NCI-H2029 treated with DMSO at 0.1 percent for 48 hours (cell line): ENCODE measurements around the gene NAPSA.
"Not testable (repeated sequence)": the region's sequence is repeated elsewhere in the genome, so short reads cannot be mapped to it uniquely, and the experiment has no call there.

Experiments
- DNase-seq: peaks from one replicate; lab custom pipeline; 2025; lab: John Stamatoyannopoulos, UW

The NAPSA gene

DNA sequence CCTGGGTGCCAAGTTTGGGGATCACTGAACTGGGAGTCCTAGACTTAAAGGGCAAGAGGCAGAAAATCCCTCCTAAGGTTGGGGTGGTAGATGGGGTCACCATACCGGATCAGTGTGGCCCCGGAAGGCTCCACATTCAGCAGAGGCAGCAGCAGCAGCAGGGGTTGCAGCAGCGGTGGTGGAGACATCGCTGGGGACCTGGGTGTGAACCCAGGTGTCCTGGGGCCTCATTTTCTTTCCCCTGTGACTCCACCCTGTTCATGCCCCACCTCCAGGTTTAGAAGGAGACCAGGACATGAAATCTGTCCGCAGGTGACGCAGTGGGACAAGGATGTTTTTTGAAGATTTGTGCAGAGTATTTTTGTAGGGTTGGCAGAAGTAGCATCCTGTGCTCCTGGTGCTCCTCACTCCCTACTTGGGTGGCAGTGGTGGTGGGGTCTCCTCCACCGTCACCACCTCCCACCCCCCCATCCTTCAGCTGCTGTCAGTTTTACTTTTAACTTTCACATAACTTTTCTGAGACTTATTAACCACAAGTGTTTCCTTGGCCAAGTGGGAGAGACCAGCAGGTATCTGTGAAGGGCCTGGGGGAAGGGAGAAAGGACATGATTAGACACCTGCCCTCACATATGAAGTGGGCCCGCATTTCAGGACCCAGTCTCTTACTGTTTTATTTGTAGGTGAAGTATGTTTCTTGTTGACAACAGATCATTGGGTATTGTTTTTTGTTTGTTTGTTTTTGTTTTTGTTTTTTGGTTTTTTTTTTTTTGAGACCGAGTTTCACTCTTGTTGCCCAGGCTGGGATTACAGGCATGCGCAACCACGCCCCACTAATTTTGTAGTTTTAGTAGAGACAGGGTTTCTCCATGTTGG lies at the start of gene NAPSA:
Gene NAPSA (minus strand): TSS at position 206 of the 873 bp plus-strand sequence. CDS start 18 bp downstream, at position 188.
- DNase-seq: no peak

GRCh38 chr19:50413531-50413930 lies 48.1 kb upstream of the NAPSA start:
- DNase-seq: no peak

DNA sequence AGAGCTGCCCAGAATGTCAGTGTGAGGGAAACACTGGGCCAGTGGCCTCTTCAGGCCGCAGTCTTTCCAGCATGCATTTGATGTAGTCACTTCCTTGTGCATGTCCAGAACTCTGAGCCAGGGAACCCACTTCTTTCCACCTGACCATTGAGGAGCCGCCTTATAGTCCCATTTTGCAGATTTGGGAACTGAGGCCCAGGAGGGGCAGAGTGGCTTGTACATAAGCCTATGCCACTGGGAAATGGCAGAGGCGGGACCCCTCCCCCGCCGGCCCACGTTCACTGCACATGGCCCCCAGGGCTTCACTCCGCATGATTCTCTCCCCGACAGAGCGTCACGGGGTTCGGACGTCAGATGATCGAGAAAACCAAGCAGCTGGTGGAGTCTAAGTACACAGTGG lies 47.7 kb upstream of the NAPSA start:
- DNase-seq: no peak

- DNase-seq: no peak
Observed at GRCh38 chr19:50412419-50412818, 47.0 kb upstream of the NAPSA start.

DNA sequence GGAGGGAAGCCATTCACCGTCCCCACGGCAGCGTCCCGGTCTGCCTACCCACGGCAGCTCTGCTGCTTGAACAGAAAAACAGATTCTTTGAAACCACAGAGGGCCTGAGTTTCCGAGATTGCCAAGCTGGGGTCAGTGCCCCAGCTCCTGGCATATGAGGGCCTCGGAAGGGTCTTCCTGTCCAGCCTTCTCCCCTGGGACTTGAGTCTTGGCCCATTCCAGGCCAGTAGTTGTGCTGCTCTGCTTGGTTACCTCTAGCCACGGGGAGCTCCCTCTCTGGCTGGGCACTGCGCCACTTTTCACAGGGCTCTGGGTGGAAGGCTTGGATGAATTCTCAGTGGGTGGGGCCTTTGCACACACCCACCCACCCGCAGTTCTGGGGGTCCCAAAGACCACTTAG lies 44.7 kb upstream of the NAPSA start:
- DNase-seq: no peak

GRCh38 chr19:50409347-50409746 lies 43.9 kb upstream of the NAPSA start:
- no peak for DNase-seq

GRCh38 chr19:50406829-50407228 lies 41.4 kb upstream of the NAPSA start:
- no peak for DNase-seq

DNA sequence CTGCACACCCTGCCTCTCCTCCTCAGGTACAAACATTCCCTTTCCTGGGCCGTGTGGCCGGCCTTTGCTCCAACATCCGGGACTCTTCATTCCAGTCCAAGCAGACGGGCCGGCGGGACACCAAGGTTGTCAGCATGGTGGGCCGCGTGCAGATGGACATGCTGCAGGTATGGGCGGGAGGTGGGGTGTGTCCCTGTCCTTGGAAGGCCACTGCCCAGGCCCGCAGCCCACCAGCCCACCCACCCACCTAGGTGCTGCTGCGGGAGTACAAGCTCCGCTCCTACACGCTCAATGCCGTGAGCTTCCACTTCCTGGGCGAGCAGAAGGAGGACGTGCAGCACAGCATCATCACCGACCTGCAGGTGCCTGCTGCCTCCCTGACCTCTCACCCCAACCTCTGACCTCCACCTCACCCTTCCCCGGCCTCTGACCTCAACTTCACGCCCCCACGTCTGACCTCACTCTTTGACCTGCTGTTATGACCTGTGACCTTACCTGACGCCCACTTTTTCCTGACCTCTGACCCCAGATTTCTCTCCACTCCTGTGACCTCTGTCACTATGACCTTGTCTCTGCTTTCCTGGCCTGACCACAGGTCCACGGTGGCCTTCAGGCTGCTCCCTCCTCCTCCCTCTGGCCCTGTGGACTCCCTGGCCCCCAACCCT lies 40.8 kb upstream of the NAPSA start:
- no peak for DNase-seq

- no peak for DNase-seq
Observed at GRCh38 chr19:50402544-50403301, 37.3 kb upstream of the NAPSA start.

DNA sequence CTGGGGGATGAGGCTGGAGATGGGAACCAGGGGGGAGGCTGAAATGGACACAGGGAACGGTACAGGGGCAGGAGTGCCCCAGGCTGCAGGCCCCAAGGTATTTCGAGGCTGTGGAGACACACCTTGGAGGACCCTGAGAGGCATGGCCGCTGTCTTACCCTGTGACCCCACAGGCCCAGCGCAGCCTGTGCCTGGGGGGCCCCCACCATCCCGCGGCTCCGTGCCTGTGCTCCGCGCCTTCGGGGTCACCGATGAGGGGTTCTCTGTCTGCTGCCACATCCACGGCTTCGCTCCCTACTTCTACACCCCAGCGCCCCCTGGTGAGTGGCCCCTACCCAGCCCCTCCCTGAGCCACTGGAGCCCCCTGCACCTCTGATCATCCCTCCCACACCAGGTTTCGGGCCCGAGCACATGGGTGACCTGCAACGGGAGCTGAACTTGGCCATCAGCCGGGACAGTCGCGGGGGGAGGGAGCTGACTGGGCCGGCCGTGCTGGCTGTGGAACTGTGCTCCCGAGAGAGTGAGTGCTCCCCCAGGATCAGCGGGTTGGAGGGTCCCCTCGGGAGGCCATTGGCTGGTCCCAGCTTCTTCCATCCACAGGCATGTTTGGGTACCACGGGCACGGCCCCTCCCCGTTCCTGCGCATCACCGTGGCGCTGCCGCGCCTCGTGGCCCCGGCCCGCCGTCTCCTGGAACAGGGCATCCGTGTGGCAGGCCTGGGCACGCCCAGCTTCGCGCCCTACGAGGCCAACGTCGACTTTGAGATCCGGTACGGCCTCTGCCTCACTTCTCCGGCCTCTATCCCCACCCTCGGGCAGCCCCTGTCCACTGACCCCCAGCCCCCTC lies 36.4 kb upstream of the NAPSA start:
- DNase-seq: no peak

DNA sequence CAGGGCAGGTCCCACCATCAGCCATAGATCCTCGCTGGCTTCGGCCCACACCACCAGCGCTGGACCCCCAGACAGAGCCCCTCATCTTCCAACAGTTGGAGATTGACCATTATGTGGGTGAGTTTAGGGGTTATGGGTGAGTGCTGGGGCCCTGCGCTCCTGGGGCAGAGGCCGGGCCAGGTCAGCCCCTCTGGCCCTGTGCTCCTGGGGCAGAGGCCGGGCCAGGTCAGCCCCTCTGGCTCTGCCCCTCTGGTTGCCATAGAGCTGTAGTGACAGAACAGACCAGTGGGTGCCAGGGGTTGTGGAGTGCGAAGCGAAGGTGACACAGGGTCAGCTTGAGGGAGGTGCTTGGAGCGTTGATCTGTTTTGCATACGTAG lies 33.9 kb upstream of the NAPSA start:
- DNase-seq: no peak

- no peak for DNase-seq
Observed at GRCh38 chr19:50398675-50399367, 33.4 kb upstream of the NAPSA start.

GRCh38 chr19:50394017-50394416 lies 28.6 kb upstream of the NAPSA start:
- DNase-seq: no peak

- DNase-seq: no peak
Observed at GRCh38 chr19:50393589-50393988, 28.1 kb upstream of the NAPSA start.

DNA sequence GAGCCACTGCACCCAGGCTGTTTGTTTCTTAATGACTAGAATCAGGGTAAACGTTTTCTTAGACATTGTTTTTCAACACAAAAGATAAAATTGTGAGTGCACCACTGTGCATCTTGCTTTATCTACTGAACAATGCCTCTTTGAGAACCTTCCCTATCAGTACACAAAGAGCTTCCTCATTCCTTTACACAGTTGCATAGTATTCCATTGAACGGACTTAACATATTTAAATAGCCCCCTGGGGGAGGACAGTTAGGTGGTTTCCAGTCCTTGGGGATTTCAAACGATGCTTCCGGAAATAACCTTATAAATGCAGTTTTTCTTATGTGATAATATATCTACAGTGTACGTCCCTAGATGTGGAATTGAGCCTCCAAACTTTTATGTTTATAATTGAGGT lies 27.3 kb upstream of the NAPSA start:
- no peak for DNase-seq

GRCh38 chr19:50390952-50391351 lies 25.5 kb upstream of the NAPSA start:
- not testable (repeated sequence) for DNase-seq

DNA sequence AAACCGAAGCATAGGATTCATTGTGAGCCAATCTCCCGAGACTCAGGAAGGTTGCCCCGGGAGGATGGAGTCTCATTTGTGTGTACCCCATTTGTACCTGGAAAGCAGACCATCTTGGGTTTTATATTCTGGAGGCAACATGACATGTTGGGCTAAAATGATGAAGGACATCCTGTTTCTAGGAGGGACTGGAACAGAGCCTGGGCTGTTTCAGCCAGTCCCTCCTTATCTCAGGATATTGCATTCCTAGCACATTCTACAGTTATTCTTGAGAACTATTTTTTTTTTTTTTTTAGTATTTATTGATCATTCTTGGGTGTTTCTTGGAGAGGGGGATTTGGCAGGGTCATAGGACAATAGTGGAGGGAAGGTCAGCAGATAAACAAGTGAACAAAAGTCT lies 24.9 kb upstream of the NAPSA start:
- DNase-seq: not testable (repeated sequence)

- DNase-seq: no peak
Observed at GRCh38 chr19:50387868-50388245, 22.4 kb upstream of the NAPSA start.

- no peak for DNase-seq
Observed at GRCh38 chr19:50387176-50387867, 21.9 kb upstream of the NAPSA start.

DNA sequence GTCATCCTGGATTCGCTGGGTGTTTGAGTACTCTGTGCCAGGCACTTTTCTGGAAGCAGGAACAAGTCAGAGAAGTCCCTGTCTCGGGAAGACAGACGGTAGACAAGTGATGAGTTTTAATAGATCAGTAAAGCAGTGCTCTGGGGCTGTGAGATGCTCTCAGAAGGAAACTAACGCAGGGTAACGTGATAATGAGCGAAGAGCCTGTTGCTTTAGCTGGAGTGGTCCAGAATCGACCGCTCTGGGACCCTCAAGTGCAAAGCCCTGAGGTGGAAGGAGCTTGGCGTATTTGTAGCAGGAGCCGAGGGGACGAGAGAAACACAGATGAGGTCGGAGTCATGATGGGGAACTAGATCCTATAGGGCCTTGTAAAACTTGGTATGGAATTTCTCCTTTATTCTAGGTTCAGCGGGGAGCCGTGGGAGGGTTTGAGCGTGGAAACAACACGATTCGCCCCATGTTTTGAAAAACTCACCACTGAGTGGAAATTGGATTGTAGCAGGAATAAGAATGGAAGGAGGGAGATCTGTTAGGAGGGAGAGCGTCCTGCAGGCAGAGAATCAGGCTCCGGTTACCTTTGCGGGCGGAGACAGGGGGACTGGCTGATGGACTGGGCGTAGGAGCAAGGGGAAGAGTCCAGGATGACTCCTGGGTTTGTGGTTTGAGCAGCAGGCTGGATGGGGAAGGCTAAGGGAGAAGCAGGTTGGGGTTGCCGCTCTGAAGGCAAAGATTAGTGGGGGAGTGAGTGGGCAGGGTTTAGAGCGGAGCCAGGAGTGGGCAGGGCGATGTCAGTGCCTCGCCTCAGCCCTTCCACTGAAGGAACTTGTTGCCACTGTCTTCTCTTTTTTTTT lies 19.5 kb upstream of the NAPSA start:
- DNase-seq: peak; percentile 4
